OCI-LY3 (cell line): ENCODE data around the gene PLA2G2F.
A peak's percentile ranks its signal among the peaks of the same experiment; 100 is the strongest.

Source experiments
- H2AFZ ChIP-seq: fragments of 200-600, 300-600 bp; shearing (Covaris generic); 2 replicates; pipeline ENCODE4 v1.6.0; 2014; ENCODE audit warnings: antibody characterized with exemption, low read depth, low read length
- H3K27ac ChIP-seq: fragments of 200-600, 300-600 bp; sonication (generic); 2 replicates; pipeline ENCODE4 v1.5.1; 2014; ENCODE audit warnings: mild to moderate bottlenecking, low read length, moderate library complexity, mixed read lengths
- H3K27me3 ChIP-seq: fragments of 200-600, 300-600 bp; sonication (generic); 2 replicates; pipeline ENCODE4 v1.6.1; 2014; ENCODE audit warnings: low read depth, low read length, mixed read lengths
- H3K36me3 ChIP-seq: fragments of 200-600, 300-600 bp; sonication (generic); replicated peaks from 2 replicates; pipeline ENCODE3; 2014; ENCODE audit warnings: low read depth, low read length, mixed read lengths
- H3K4me1 ChIP-seq: fragments of 300-600, 200-600 bp; sonication (generic); 2 replicates; pipeline ENCODE4 v1.6.1; 2014; ENCODE audit warnings: low read length, mixed read lengths
- H3K4me2 ChIP-seq: fragments of 200-600, 300-600 bp; sonication (generic); 2 replicates; pipeline ENCODE4 v1.6.1; 2014; ENCODE audit warnings: low read length, mixed read lengths
- H3K4me3 ChIP-seq: fragments of 300-600, 200-600 bp; sonication (generic); 2 replicates; pipeline ENCODE4 v1.5.1; 2014; ENCODE audit warnings: antibody characterized with exemption, mild to moderate bottlenecking, low read length, moderate library complexity
- H3K79me2 ChIP-seq: fragments of 300-600, 200-600 bp; shearing (Covaris generic); 2 replicates; pipeline ENCODE4 v1.6.1; 2014; ENCODE audit warnings: mild to moderate bottlenecking, low read length, mixed read lengths
- H3K9ac ChIP-seq: fragments of 300-600, 200-600 bp; shearing (Covaris generic); 2 replicates; pipeline ENCODE4 v1.6.0; 2014; ENCODE audit warnings: mild to moderate bottlenecking, low read length, moderate library complexity
- H3K9me3 ChIP-seq: fragments of 200-600, 300-600 bp; shearing (Covaris generic); 2 replicates; pipeline ENCODE4 v1.6.1; 2014; ENCODE audit warnings: low read length, mixed read lengths; ENCODE audit not compliant: insufficient read depth
- H4K20me1 ChIP-seq: fragments of 200-600, 300-600 bp; sonication (generic); 2 replicates; pipeline ENCODE4 v1.6.1; 2016; ENCODE audit warnings: low read length, mixed read lengths; ENCODE audit not compliant: insufficient read depth
- CTCF ChIP-seq: fragments of 200-600, 300-600 bp; sonication (generic); IDR thresholded peaks from 2 replicates; pipeline ENCODE4 v1.5.1; 2014; ENCODE audit warnings: antibody characterized with exemption, low read length, low read depth
- EZH2phosphoT487 ChIP-seq: fragments of 200-600 bp; shearing (Covaris generic); IDR thresholded peaks from 2 replicates; pipeline ENCODE4 v1.6.1; 2018; ENCODE audit warnings: antibody characterized with exemption, mixed run types, low read depth

Gene PLA2G2F

DNA sequence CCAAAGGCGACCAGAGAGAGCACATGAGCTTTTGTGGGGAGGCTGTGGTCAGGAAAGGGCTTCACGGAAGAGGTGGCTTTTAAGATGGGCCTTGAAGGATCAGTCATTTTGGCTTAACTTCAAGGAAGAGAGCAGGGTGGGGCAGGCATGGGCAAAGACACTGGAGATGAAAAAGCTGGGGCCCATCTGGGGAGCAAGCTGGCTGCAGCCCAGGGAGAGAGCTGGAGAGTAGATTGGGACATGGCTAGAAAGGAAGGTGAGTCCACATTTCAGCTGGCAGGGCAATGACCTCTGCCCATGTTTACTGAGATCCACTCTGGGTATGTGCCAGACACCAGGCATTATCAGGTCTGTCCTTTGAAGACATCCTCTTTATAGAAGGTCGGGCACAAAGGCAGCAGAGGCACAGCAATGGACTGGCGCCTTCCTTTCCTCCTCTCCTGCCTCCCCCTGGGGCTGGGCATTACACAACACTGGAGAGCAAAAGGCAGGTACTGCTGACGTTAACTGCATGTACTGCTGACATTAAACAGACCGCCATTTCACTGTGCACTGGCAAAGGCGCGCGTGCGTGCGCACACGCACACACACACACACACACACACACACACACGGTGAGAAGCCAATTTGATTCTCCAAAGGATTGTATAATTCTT lies 44.6 kb downstream of the PLA2G2F start:
- Histone ChIP-seq H3K27me3 (no peaks in the 10 kb centered on the region), H2AFZ (no peak overlapping the region), H3K4me1 (peaks cover 20% of the 10 kb centered on the region), H3K4me2 (no peak overlapping the region), H3K36me3 (no peaks in the 10 kb centered on the region), H3K9ac (no peak overlapping the region), H4K20me1 (no peaks in the 10 kb centered on the region), H3K9me3 (no peaks in the 10 kb centered on the region), H3K79me2 (no peaks in the 10 kb centered on the region), H3K27ac (no peak overlapping the region), H3K4me3 (no peak overlapping the region)
- TF ChIP-seq EZH2phosphoT487 (no peak), CTCF (no peak)

DNA sequence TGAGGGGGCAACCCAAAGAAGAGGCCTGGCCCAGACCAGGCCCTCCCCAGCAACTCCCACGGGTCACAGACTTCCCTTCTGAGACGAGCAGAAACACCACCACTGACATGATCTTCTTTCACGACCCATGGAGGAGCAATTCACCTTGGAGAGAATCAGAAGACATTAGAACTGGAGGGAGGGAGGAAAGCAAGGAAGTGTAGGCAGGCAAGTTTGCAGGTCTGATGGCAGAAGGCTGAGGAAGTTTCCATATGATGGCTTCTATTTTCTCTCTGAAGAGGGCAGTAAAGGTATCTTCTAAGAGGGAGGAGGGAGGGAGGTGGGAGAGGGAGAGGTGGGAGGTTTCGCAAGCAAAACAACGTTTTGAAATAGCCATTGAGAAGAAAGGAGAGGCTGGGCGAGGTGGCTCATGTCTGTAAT lies 45.4 kb downstream of the PLA2G2F start:
- H3K36me3 ChIP-seq, result no peaks in the 10 kb centered on the region
- no peaks in the 10 kb centered on the region for H3K79me2 ChIP-seq
- no peaks in the 10 kb centered on the region for H3K9me3 ChIP-seq
- H3K27ac ChIP-seq, result no peak overlapping the region
- TF ChIP-seq CTCF (no peak), EZH2phosphoT487 (no peak)
- no peaks in the 10 kb centered on the region for H4K20me1 ChIP-seq
- H3K4me3 ChIP-seq, result no peak overlapping the region
- H3K4me2 ChIP-seq, result no peak overlapping the region
- no peak overlapping the region for H3K9ac ChIP-seq
- H2AFZ ChIP-seq, result no peak overlapping the region
- H3K27me3 ChIP-seq, result no peaks in the 10 kb centered on the region
- H3K4me1 ChIP-seq, result peaks cover 20% of the 10 kb centered on the region

DNA sequence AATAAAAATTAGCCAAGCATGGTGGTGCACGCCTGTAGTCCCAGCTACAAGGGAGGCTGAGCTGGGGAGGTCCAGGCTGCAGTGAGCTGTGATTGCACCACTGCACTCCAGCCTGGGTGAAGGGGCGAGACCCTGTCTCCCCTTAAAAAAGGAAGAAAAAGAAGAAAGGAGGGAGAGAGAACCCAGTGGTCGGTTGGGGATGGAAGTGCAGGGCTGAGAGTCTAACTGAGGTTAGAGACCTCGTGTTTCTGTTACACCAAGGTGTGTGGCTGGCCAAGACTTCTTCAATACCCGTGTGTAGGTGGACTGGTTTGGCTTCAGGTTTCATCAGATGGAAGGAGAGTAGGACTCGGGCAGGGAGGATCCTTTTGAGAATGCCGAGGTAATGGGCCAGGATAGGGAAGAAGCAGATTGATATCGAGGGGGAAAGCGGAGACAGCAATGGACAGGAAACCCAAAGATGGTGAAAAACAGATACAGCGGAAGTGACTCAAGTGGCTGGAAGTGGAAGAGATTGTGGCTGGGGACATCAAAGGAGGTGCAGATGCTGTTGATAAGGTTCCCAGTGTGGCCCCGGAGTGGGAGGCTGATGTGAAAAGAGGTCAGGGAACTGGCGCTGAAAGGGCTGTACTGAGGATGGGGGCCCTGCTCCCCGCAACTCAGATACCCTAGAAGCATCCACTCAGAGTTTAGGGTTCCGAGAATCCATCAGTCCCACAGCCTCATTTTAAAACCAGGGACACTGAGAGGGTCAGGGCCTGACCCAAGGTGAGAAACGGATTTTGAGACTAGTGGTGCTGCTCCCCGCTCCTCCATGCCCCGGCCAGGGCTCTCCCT lies 46.1 kb downstream of the PLA2G2F start:
- TF ChIP-seq CTCF, result no peak
- no peak for TF ChIP-seq EZH2phosphoT487
- no peaks in the 10 kb centered on the region for H4K20me1 ChIP-seq
- H3K27me3 ChIP-seq, result no peaks in the 10 kb centered on the region
- peak overlapping the region; percentile 97 for H3K4me3 ChIP-seq
- peaks cover 20% of the 10 kb centered on the region for H3K4me1 ChIP-seq
- H3K36me3 ChIP-seq, result no peaks in the 10 kb centered on the region
- H3K79me2 ChIP-seq, result no peaks in the 10 kb centered on the region
- peak overlapping the region; percentile 48; the same call in 1 of the 2 replicates for H3K27ac ChIP-seq
- H3K9ac ChIP-seq, result peak overlapping the region; percentile 88
- peak overlapping the region; percentile 93 for H3K4me2 ChIP-seq
- no peaks in the 10 kb centered on the region for H3K9me3 ChIP-seq
- H2AFZ ChIP-seq, result peak overlapping the region; percentile 66
